HCT116 (cell line): ENCODE data around the gene HACD4. TPM values are rescaled to one million over a fixed set of nuclear protein-coding genes. Genes with fewer than 3 reads are reported as not detected.

Source experiments
- ATAC-seq: fragments of 200-7000 bp; cut with Tn5 transposase; 2 replicates; pipeline ENCODE4 v1.9.1; 2020; ENCODE audit warnings: mild to moderate bottlenecking, moderate library complexity
- BruUV-seq: library from RNA; stranded (reverse); fragments of 400-500 nt; replicated peaks from 2 replicates; lab custom pipeline; 2021; lab: Mats Ljungman, UMichigan
- CTCF ChIA-PET: fragments of 300-600 bp; sonication (Branson Sonifier 250); formaldehyde crosslinking; loops from one replicate; lab custom pipeline; 2021; ENCODE audit warnings: antibody characterized with exemption; lab: Charles Lee
- POLR2A ChIA-PET: fragments of 300-600, 350-600 bp; sonication (Branson Sonifier 250); formaldehyde crosslinking; loops from one replicate; lab custom pipeline; 2021; ENCODE audit warnings: antibody characterized with exemption; lab: Charles Lee
- RAD21 ChIA-PET, 2 experiments: fragments of 300-600 bp; sonication (Branson Sonifier 250); formaldehyde crosslinking; loops; one replicate each; lab custom pipeline; 2023; ENCODE audit warnings: low total read pairs in 2 of 2; ENCODE audit not compliant: uncharacterized antibody in 2 of 2, unreplicated experiment in 2 of 2, low non-redundant PET in 1 of 2; lab: Charles Lee
- DNase-seq: peaks from one replicate; pipeline ENCODE4 v3.0.0-alpha.2; 2010; ENCODE audit warnings: low read depth, low spot score
- H2AFZ ChIP-seq: fragments of 200-600 bp; shearing (Covaris generic), sonication (generic); 2 replicates; pipeline ENCODE4 v1.6.1; 2017; ENCODE audit warnings: low read depth, mixed run types, mixed read lengths, antibody characterized with exemption, low read length; ENCODE audit not compliant: poor library complexity, severe bottlenecking
- H3K27ac ChIP-seq: 2 replicates; pipeline ENCODE4 v1.5.1; 2012; ENCODE audit warnings: low read depth, low read length
- H3K27me3 ChIP-seq: fragments of 200-600 bp; sonication (generic); 2 replicates; pipeline ENCODE4 v1.6.1; 2016; ENCODE audit warnings: mixed run types, low read length, mixed read lengths; ENCODE audit not compliant: insufficient read depth
- H3K36me3 ChIP-seq, 2 experiments: fragments of 200-500 bp in 1 of 2; fragments of 200-600 bp in 1 of 2; sonication (Bioruptor generic) in 1 of 2; sonication (generic) in 1 of 2; 2 replicates each; pipeline versions ENCODE4 v1.5.1 to v1.6.1; 2014 to 2016; ENCODE audit warnings: low read length in 2 of 2, inconsistent platforms in 1 of 2, mixed read lengths in 1 of 2, mixed run types in 1 of 2; ENCODE audit not compliant: insufficient read depth in 2 of 2, control insufficient read depth in 1 of 2
- H3K4me1 ChIP-seq, 2 experiments: fragments of 200-600 bp in 1 of 2; sonication (generic) in 1 of 2; 2 replicates each; pipeline versions ENCODE4 v1.5.1 to v1.6.1; 2012 to 2017; ENCODE audit warnings: low read length in 2 of 2, inconsistent platforms in 1 of 2, mild to moderate bottlenecking in 1 of 2, mixed read lengths in 1 of 2, mixed run types in 1 of 2, moderate library complexity in 1 of 2; ENCODE audit not compliant: insufficient read depth in 2 of 2, control insufficient read depth in 1 of 2
- H3K4me2 ChIP-seq: fragments of 200-600 bp; sonication (generic); 2 replicates; pipeline ENCODE4 v1.6.1; 2017; ENCODE audit warnings: mixed run types, low read length, mixed read lengths
- H3K4me3 ChIP-seq, 2 experiments: fragments of 200-600 bp in 1 of 2; sonication (generic) in 1 of 2; replicated peaks in 1 of 2; 2 replicates each; pipeline ENCODE4 v1.5.1; 2011 to 2016; ENCODE audit warnings: low read length in 2 of 2, control low read depth in 1 of 2, low read depth in 1 of 2, mild to moderate bottlenecking in 1 of 2, mixed read lengths in 1 of 2, mixed run types in 1 of 2
- H3K79me2 ChIP-seq: fragments of 200-600 bp; sonication (generic); 2 replicates; pipeline ENCODE4 v1.6.1; 2017; ENCODE audit warnings: mild to moderate bottlenecking, mixed run types, low read length, moderate library complexity, mixed read lengths; ENCODE audit not compliant: insufficient read depth
- H3K9ac ChIP-seq: fragments of 200-600 bp; sonication (generic); 2 replicates; pipeline ENCODE4 v1.6.1; 2016; ENCODE audit warnings: low read length, mixed read lengths
- H3K9me2 ChIP-seq: fragments of 200-600 bp; sonication (generic), shearing (Covaris generic); 2 replicates; pipeline ENCODE4 v1.6.1; 2017; ENCODE audit warnings: mixed run types, mild to moderate bottlenecking, moderate library complexity; ENCODE audit not compliant: insufficient read depth
- H3K9me3 ChIP-seq, 2 experiments: fragments of 200-500 bp in 1 of 2; fragments of 200-600 bp in 1 of 2; sonication (Bioruptor generic) in 1 of 2; sonication (generic) in 1 of 2; 2 replicates each; pipeline ENCODE4 v1.6.1; 2014 to 2017; ENCODE audit warnings: low read length in 2 of 2, mixed read lengths in 2 of 2, inconsistent platforms in 1 of 2, low read depth in 1 of 2, mild to moderate bottlenecking in 1 of 2, mixed run types in 1 of 2, moderate library complexity in 1 of 2; ENCODE audit not compliant: control insufficient read depth in 1 of 2, insufficient read depth in 1 of 2
- H4K20me1 ChIP-seq: fragments of 200-600 bp; sonication (generic), shearing (Covaris generic); 2 replicates; pipeline ENCODE4 v1.6.1; 2017; ENCODE audit warnings: mixed run types, mild to moderate bottlenecking, moderate library complexity; ENCODE audit not compliant: insufficient read depth
- CBX3 ChIP-seq: IDR thresholded peaks from 2 replicates; pipeline ENCODE4 v1.6.1; 2012; ENCODE audit warnings: low read depth
- CEBPB ChIP-seq: IDR thresholded peaks from 2 replicates; pipeline ENCODE4 v1.6.1; 2012; ENCODE audit warnings: low read depth
- CTCF ChIP-seq, 3 experiments: fragments of 200-600 bp in 1 of 3; sonication (generic) in 1 of 3; IDR thresholded peaks in 2 of 3; conservative IDR thresholded peaks in 1 of 3; 2 replicates each; pipeline ENCODE4 v1.5.1; 2012 to 2017; ENCODE audit warnings: low read depth in 2 of 3, low read length in 2 of 3, antibody characterized with exemption in 1 of 3, borderline replicate concordance in 1 of 3, control low read depth in 1 of 3, mild to moderate bottlenecking in 1 of 3, mixed read lengths in 1 of 3, mixed run types in 1 of 3, moderate library complexity in 1 of 3; ENCODE audit not compliant: insufficient read depth in 1 of 3
- EGR1 ChIP-seq: IDR thresholded peaks from 2 replicates; pipeline ENCODE4 v1.6.1; 2012; ENCODE audit warnings: low read depth
- EZH2 ChIP-seq: fragments of 200-600 bp; sonication (generic); IDR thresholded peaks from 2 replicates; pipeline ENCODE4 v1.6.1; 2017; ENCODE audit warnings: antibody characterized with exemption, mixed run types
- EZH2phosphoT487 ChIP-seq: fragments of 200-600 bp; IDR thresholded peaks from 2 replicates; pipeline ENCODE4 v1.6.1; 2018; ENCODE audit warnings: antibody characterized with exemption, borderline replicate concordance
- FOSL1 ChIP-seq: IDR thresholded peaks from 2 replicates; pipeline ENCODE4 v1.6.1; 2012; ENCODE audit warnings: low read depth
- JUND ChIP-seq: IDR thresholded peaks from 2 replicates; pipeline ENCODE4 v1.6.1; 2012
- MAX ChIP-seq: IDR thresholded peaks from 2 replicates; pipeline ENCODE4 v1.6.1; 2012
- POLR2A ChIP-seq: IDR thresholded peaks from 2 replicates; pipeline ENCODE4 v1.7.0; 2011; ENCODE audit warnings: borderline replicate concordance; ENCODE audit not compliant: insufficient read depth, insufficient read length; ENCODE audit errors: extremely low read depth
- POLR2AphosphoS5 ChIP-seq: IDR thresholded peaks from 2 replicates; pipeline ENCODE4 v1.6.1; 2011; ENCODE audit warnings: mild to moderate bottlenecking, low read depth, low read length, moderate library complexity
- RAD21 ChIP-seq: IDR thresholded peaks from 2 replicates; pipeline ENCODE4 v1.6.1; 2012; ENCODE audit warnings: low read depth, mild to moderate bottlenecking
- REST ChIP-seq: IDR thresholded peaks from 2 replicates; pipeline ENCODE4 v1.6.1; 2012; ENCODE audit warnings: low read depth
- SP1 ChIP-seq: IDR thresholded peaks from 2 replicates; pipeline ENCODE4 v1.6.1; 2012; ENCODE audit warnings: low read depth
- SRF ChIP-seq: IDR thresholded peaks from 2 replicates; pipeline ENCODE4 v1.6.1; 2012; ENCODE audit warnings: low read depth
- TCF7L2 ChIP-seq: IDR thresholded peaks from 2 replicates; pipeline ENCODE4 v1.7.0; 2011; ENCODE audit warnings: borderline replicate concordance, inconsistent platforms; ENCODE audit not compliant: insufficient read depth, insufficient read length; ENCODE audit errors: extremely low read depth
- YY1 ChIP-seq: IDR thresholded peaks from 2 replicates; pipeline ENCODE4 v1.6.1; 2011; ENCODE audit warnings: low read length, low read depth, moderate library complexity, mild to moderate bottlenecking; ENCODE audit not compliant: insufficient replicate concordance; ENCODE audit errors: extremely low read depth
- ZBTB33 ChIP-seq: IDR thresholded peaks from 2 replicates; pipeline ENCODE4 v1.6.1; 2011; ENCODE audit warnings: mild to moderate bottlenecking, low read length, moderate library complexity; ENCODE audit not compliant: insufficient replicate concordance; ENCODE audit errors: extremely low read depth
- ZFX ChIP-seq: fragments of 450-650 bp; IDR thresholded peaks from 2 replicates; pipeline ENCODE4 v1.6.1; 2017
- intact Hi-C: fragments of 100-400 bp; cut with micrococcal nuclease; formaldehyde crosslinking; loops from 2 replicates; pipeline ENCODE4 v1.10.0; 2022
- total RNA-seq: library from RNA; stranded (reverse); gene quantifications from one replicate; pipeline ENCODE4 v1.2.1, GENCODE V29; 2021; ENCODE audit not compliant: unreplicated experiment

The HACD4 gene
- total RNA-seq, 1 experiment from 2014 or later, result not detected

- BruUV-seq, result no TSS peak
- POLR2A ChIA-PET, result no interaction called here
Observed at GRCh38 chr9:20972684-20973083, 58.8 kb downstream of the HACD4 start.

More at GRCh38 chr9:20972684-20973083, 58.8 kb downstream of the HACD4 start:
- no peaks in the 10 kb centered on the region for H3K27me3 ChIP-seq
- ATAC-seq, result no peak
- H3K4me1 ChIP-seq, result no peaks in the 10 kb centered on the region
- H3K9me3 ChIP-seq, result no peaks in the 10 kb centered on the region
- no peaks in the 10 kb centered on the region for H3K9me2 ChIP-seq
- 0 out of 2 replicates have a peak, but pooled peaks cover 3% of the 10 kb centered on the region for H4K20me1 ChIP-seq
- no peak overlapping the region for H3K4me3 ChIP-seq
- H2AFZ ChIP-seq, result no peak overlapping the region
- H3K4me2 ChIP-seq, result no peak overlapping the region
- H3K36me3 ChIP-seq, result no peaks in the 10 kb centered on the region
- no peak for DNase-seq
- H3K9ac ChIP-seq, result no peak overlapping the region
- CTCF ChIA-PET, result no interaction called here
- no peak for TF ChIP-seq JUND
- no peak for TF ChIP-seq EZH2phosphoT487
- TF ChIP-seq CTCF (IDR thresholded peaks at IDR 0.05 in 2 of 3, conservative IDR thresholded peaks at IDR 0.05 in 1 of 3; ENCODE audit: borderline replicate concordance in 1 of 3, insufficient read depth in 1 of 3, low read depth in 2 of 3, low read length in 2 of 3), result no peak
- TF ChIP-seq EGR1, result no peak
- no peak for TF ChIP-seq YY1
- no peak for TF ChIP-seq EZH2
- no peak for TF ChIP-seq MAX
- no peak for TF ChIP-seq ZFX
- TF ChIP-seq CBX3, result no peak
- TF ChIP-seq POLR2AphosphoS5, result no peak
- no peak for TF ChIP-seq FOSL1
- no peak for TF ChIP-seq SRF
- TF ChIP-seq SP1, result no peak
- TF ChIP-seq CEBPB, result no peak
- no peak for TF ChIP-seq POLR2A
- TF ChIP-seq REST, result no peak
- no peak for TF ChIP-seq RAD21
- no peak for TF ChIP-seq TCF7L2
- TF ChIP-seq ZBTB33, result no peak
- TF ChIP-seq, all 23 proteins: peak for 0
- RAD21 ChIA-PET, result no interaction called here
- intact Hi-C loops, result no loop called here
- Histone ChIP-seq H3K27ac (no peak overlapping the region), H3K79me2 (no peaks in the 10 kb centered on the region)
